ENCODE measurements around the gene LRRC8D. TPM values are rescaled to one million over a fixed set of nuclear protein-coding genes. Genes with fewer than 3 reads are reported as not detected.
"Not testable (repeated sequence)": the region's sequence is repeated elsewhere in the genome, so short reads cannot be mapped to it uniquely, and the experiment has no call there.

The LRRC8D gene
- total RNA-seq, 4 donors from 2014 or later = 6.9 to 13.2 (median 8.8) TPM

- DNase-seq (ENCODE audit: low spot score) (no peak), ATAC-seq (ENCODE audit: low FRiP score) (no peak)
- no peak for TF ChIP-seq CTCF (IDR thresholded peaks at IDR 0.05)
Observed at GRCh38 chr1:89786628-89787214, 34.1 kb upstream of the LRRC8D start.

GRCh38 chr1:89790592-89790991 is 30.2 kb upstream of the LRRC8D start:
- ATAC-seq (ENCODE audit: low FRiP score) = no peak
- TF ChIP-seq CTCF (IDR thresholded peaks at IDR 0.05) = no peak
- no peak for DNase-seq (ENCODE audit: low spot score)

- TF ChIP-seq CTCF (IDR thresholded peaks at IDR 0.05) = no peak
- ATAC-seq (ENCODE audit: low FRiP score) (no peak), DNase-seq (ENCODE audit: low spot score) (no peak)
Observed at GRCh38 chr1:89791064-89791726, 29.6 kb upstream of the LRRC8D start.

- no peak for DNase-seq (ENCODE audit: low spot score)
- no peak for ATAC-seq (ENCODE audit: low FRiP score)
- TF ChIP-seq CTCF (IDR thresholded peaks at IDR 0.05) = no peak
Observed at GRCh38 chr1:89794406-89794805, 26.4 kb upstream of the LRRC8D start.

GRCh38 chr1:89795571-89795970 is 25.3 kb upstream of the LRRC8D start:
- not testable (repeated sequence) for ATAC-seq (ENCODE audit: low FRiP score); DNase-seq (ENCODE audit: low spot score)

- not testable (repeated sequence) for ATAC-seq (ENCODE audit: low FRiP score); DNase-seq (ENCODE audit: low spot score)
Observed at GRCh38 chr1:89797876-89798275, 23.0 kb upstream of the LRRC8D start.

- TF ChIP-seq CTCF (IDR thresholded peaks at IDR 0.05) = no peak
- ATAC-seq (ENCODE audit: low FRiP score) = no peak
- DNase-seq (ENCODE audit: low spot score) = no peak
Observed at GRCh38 chr1:89799495-89799894, 21.3 kb upstream of the LRRC8D start.

- no peak for ATAC-seq (ENCODE audit: low FRiP score)
- no peak for TF ChIP-seq CTCF (IDR thresholded peaks at IDR 0.05)
- no peak for DNase-seq (ENCODE audit: low spot score)
Observed at GRCh38 chr1:89800022-89800655, 20.7 kb upstream of the LRRC8D start.
